WTC11 (cell line): ENCODE measurements around the gene HLA-F. TPM values are rescaled to one million over a fixed set of nuclear protein-coding genes. Genes with fewer than 3 reads are reported as not detected.

Experiments used
- ATAC-seq: fragments of 200-7000 bp; cut with Tn5 transposase; 2 replicates; pipeline ENCODE4 v1.10.0; 2021; ENCODE audit warnings: mild to moderate bottlenecking, moderate library complexity
- Bru-seq: library from RNA; stranded (reverse); fragments of 400-500 nt; gene quantifications from one replicate; lab custom pipeline; 2021; lab: Mats Ljungman, UMichigan
- CTCF ChIA-PET: fragments of 300-600 bp; sonication (Branson Sonifier 250); formaldehyde crosslinking; loops from one replicate; lab custom pipeline; 2021; ENCODE audit warnings: antibody characterized with exemption; lab: Charles Lee
- POLR2A ChIA-PET: fragments of 350-600 bp; sonication (Branson Sonifier 250); formaldehyde crosslinking; loops from one replicate; lab custom pipeline; 2021; ENCODE audit warnings: antibody characterized with exemption; lab: Charles Lee
- DNase-seq: peaks from one replicate; pipeline ENCODE4 v3.0.0; 2021; ENCODE audit warnings: low spot score
- H3K27ac Mint-ChIP-seq: 2 replicates; pipeline ENCODE4 v1.8.0; 2021; ENCODE audit warnings: mixed read lengths
- H3K27me3 Mint-ChIP-seq: 2 replicates; pipeline ENCODE4 v1.8.0; 2021; ENCODE audit warnings: low read depth, mild to moderate bottlenecking, moderate library complexity, mixed read lengths
- H3K36me3 Mint-ChIP-seq: 2 replicates; pipeline ENCODE4 v1.8.0; 2021; ENCODE audit warnings: mixed read lengths
- H3K4me1 Mint-ChIP-seq: 2 replicates; pipeline ENCODE4 v1.8.0; 2022; ENCODE audit warnings: mixed read lengths
- H3K4me3 Mint-ChIP-seq: 2 replicates; pipeline ENCODE4 v1.8.0; 2021; ENCODE audit warnings: mild to moderate bottlenecking, moderate library complexity, mixed read lengths
- H3K9me3 Mint-ChIP-seq: 2 replicates; pipeline ENCODE4 v1.8.0; 2021; ENCODE audit warnings: mixed read lengths
- ATF2 ChIP-seq: sonication (generic); formaldehyde crosslinking; IDR thresholded peaks from 2 replicates; pipeline ENCODE4 v1.8.1; 2022; ENCODE audit warnings: low read depth, missing genetic modification reagents, borderline replicate concordance
- ELF4 ChIP-seq: sonication (generic); formaldehyde crosslinking; IDR thresholded peaks from 2 replicates; pipeline ENCODE4 v1.8.1; 2022; ENCODE audit warnings: low read depth, mild to moderate bottlenecking, moderate library complexity, missing genetic modification reagents
- ESRRA ChIP-seq: sonication (generic); formaldehyde crosslinking; IDR thresholded peaks from 2 replicates; pipeline ENCODE4 v1.8.1; 2022; ENCODE audit warnings: mild to moderate bottlenecking, missing genetic modification reagents, borderline replicate concordance
- GRHL2 ChIP-seq: fragments of 250-450 bp; sonication (Bioruptor Pico); IDR thresholded peaks from 2 replicates; pipeline ENCODE4 v1.8.0; 2022; ENCODE audit warnings: mild to moderate bottlenecking, moderate library complexity; ENCODE audit not compliant: insufficient replicate concordance, severe bottlenecking
- IRF1 ChIP-seq: sonication (generic); formaldehyde crosslinking; IDR thresholded peaks from 2 replicates; pipeline ENCODE4 v1.8.0; 2023; ENCODE audit warnings: missing genetic modification reagents
- NFE2L1 ChIP-seq: sonication (generic); formaldehyde crosslinking; IDR thresholded peaks from 2 replicates; pipeline ENCODE4 v1.8.1; 2023; ENCODE audit warnings: missing genetic modification reagents
- NFYB ChIP-seq: sonication (generic); formaldehyde crosslinking; conservative IDR thresholded peaks from 2 replicates; pipeline ENCODE4 v1.8.0; 2022; ENCODE audit warnings: low read depth, missing genetic modification reagents
- NR1H2 ChIP-seq: sonication (generic); formaldehyde crosslinking; IDR thresholded peaks from 2 replicates; pipeline ENCODE4 v1.9.0; 2021; ENCODE audit warnings: mild to moderate bottlenecking, moderate library complexity, missing genetic modification reagents
- NR2C2 ChIP-seq: sonication (generic); formaldehyde crosslinking; IDR thresholded peaks from 2 replicates; pipeline ENCODE4 v1.8.0; 2022; ENCODE audit warnings: mild to moderate bottlenecking, missing genetic modification reagents
- PRRX2 ChIP-seq: fragments of 250-450 bp; sonication (Bioruptor Pico); IDR thresholded peaks from 2 replicates; pipeline ENCODE4 v1.8.0; 2021; ENCODE audit warnings: mild to moderate bottlenecking
- RORB ChIP-seq: fragments of 250-450 bp; sonication (Bioruptor Pico); IDR thresholded peaks from 2 replicates; pipeline ENCODE4 v1.9.0; 2021; ENCODE audit warnings: mild to moderate bottlenecking
- ZBTB21 ChIP-seq: sonication (generic); formaldehyde crosslinking; IDR thresholded peaks from 2 replicates; pipeline ENCODE4 v1.8.1; 2023; ENCODE audit warnings: mild to moderate bottlenecking, missing genetic modification reagents, borderline replicate concordance
- ZNF138 ChIP-seq: sonication (generic); formaldehyde crosslinking; conservative IDR thresholded peaks from 2 replicates; pipeline ENCODE4 v1.8.1; 2022; ENCODE audit warnings: mild to moderate bottlenecking, moderate library complexity, missing genetic modification reagents
- ZNF317 ChIP-seq: sonication (generic); formaldehyde crosslinking; IDR thresholded peaks from 2 replicates; pipeline ENCODE4 v1.8.1; 2023; ENCODE audit warnings: low read depth, mild to moderate bottlenecking, moderate library complexity, missing genetic modification reagents, borderline replicate concordance
- ZNF423 ChIP-seq: fragments of 250-450 bp; sonication (Bioruptor Pico); IDR thresholded peaks from 2 replicates; pipeline ENCODE4 v2.1.2; 2022; ENCODE audit warnings: mild to moderate bottlenecking, moderate library complexity
- ZNF671 ChIP-seq: fragments of 250-450 bp; sonication (Bioruptor Pico); IDR thresholded peaks from 2 replicates; pipeline ENCODE4 v1.8.0; 2021; ENCODE audit warnings: mild to moderate bottlenecking
- long read RNA-seq, 3 experiments: library from RNA in 1 of 3; library from capped mRNA in 1 of 3; library from polyadenylated mRNA in 1 of 3; unstranded in 2 of 3; stranded (forward) in 1 of 3; transcript quantifications; one replicate each; pipeline ENCODE4 v2.0.0, GENCODE V29; 2021
- total RNA-seq: library from RNA; stranded (reverse); gene quantifications from 3 replicates; pipeline ENCODE4 v1.2.3, GENCODE V29; 2021
- TF ChIP-seq, protein P1 (sequence below): sonication (generic); formaldehyde crosslinking; IDR thresholded peaks from 2 replicates; pipeline ENCODE4 v1.8.0; 2022; ENCODE audit warnings: mild to moderate bottlenecking, missing genetic modification reagents
- TF ChIP-seq, protein P2 (sequence below): sonication (generic); formaldehyde crosslinking; conservative IDR thresholded peaks from 2 replicates; pipeline ENCODE4 v1.8.1; 2022; ENCODE audit warnings: mild to moderate bottlenecking, missing genetic modification reagents
- TF ChIP-seq, protein P3 (sequence below): sonication (generic); formaldehyde crosslinking; IDR thresholded peaks from 2 replicates; pipeline ENCODE4 v1.8.1; 2022; ENCODE audit warnings: mild to moderate bottlenecking, moderate library complexity, missing genetic modification reagents
- TF ChIP-seq, protein P4 (sequence below): fragments of 250-450 bp; sonication (Bioruptor Pico); IDR thresholded peaks from 2 replicates; pipeline ENCODE4 v1.8.0; 2021; ENCODE audit warnings: mild to moderate bottlenecking
- TF ChIP-seq, protein P5 (sequence below): fragments of 250-450 bp; sonication (Bioruptor Pico); IDR thresholded peaks from 2 replicates; pipeline ENCODE4 v1.9.0; 2021; ENCODE audit warnings: moderate library complexity, mild to moderate bottlenecking, inconsistent platforms, borderline replicate concordance
- TF ChIP-seq, protein P6 (sequence below): sonication (generic); formaldehyde crosslinking; IDR thresholded peaks from 2 replicates; pipeline ENCODE4 v1.8.0; 2022; ENCODE audit warnings: mild to moderate bottlenecking, missing genetic modification reagents
- TF ChIP-seq, protein P7 (sequence below): sonication (generic); formaldehyde crosslinking; IDR thresholded peaks from 2 replicates; pipeline ENCODE4 v1.8.1; 2022; ENCODE audit warnings: low read depth, mild to moderate bottlenecking, moderate library complexity, missing genetic modification reagents, borderline replicate concordance

The HLA-F gene
- total RNA-seq: 7.5 to 11.8 TPM (median 11.2 TPM) in 3 replicates
- percentile 46 among the genes with signal in this experiment for Bru-seq, nascent RNA
- long read RNA-seq, experiment 1, partial matches to known transcripts: 0 of 5 reads
- long read RNA-seq, experiment 1, other reads (novel, unspliced or antisense): 3 of 5 reads
- long read RNA-seq, experiment 2, partial matches to known transcripts: 0 of 5 reads
- long read RNA-seq, experiment 2, other reads (novel, unspliced or antisense): 3 of 5 reads
- long read RNA-seq, experiment 3, partial matches to known transcripts: 0 of 1 reads
- long read RNA-seq, experiment 3, other reads (novel, unspliced or antisense): 0 of 1 reads

- Mint-ChIP-seq H3K4me3 (peak within 1 kb of the TSS; percentile 76), H3K4me1 (0 out of 2 replicates have a peak, but pooled peaks cover 3% of the 10 kb centered on the region), H3K27me3 (peaks cover 71% of the 10 kb centered on the region), H3K9me3 (no peaks in the 10 kb centered on the region), H3K36me3 (no peaks in the 10 kb centered on the region; the same call in 1 of the 2 replicates), H3K27ac (no peak within 1 kb of the TSS)
- ChIA-PET POLR2A (no interaction called here), CTCF (interaction anchor here (1.0 kb wide), 3 partner anchors 27 to 73 kb away, joined by 3 to 5 read pairs (median 5); no protein-coding TSS in a partner anchor)
- ATAC-seq: peak; percentile 82
- DNase-seq: peak; percentile 73
- TF ChIP-seq ESRRA (CRISPR knock-in tag) (no peak), NFE2L1 (no peak), ZBTB21 (CRISPR knock-in tag) (no peak), IRF1 (CRISPR knock-in tag) (no peak), ELF4 (CRISPR knock-in tag) (no peak), GRHL2 (CRISPR knock-in tag) (no peak), ATF2 (CRISPR knock-in tag) (no peak), ZNF423 (CRISPR knock-in tag) (no peak), NFYB (CRISPR knock-in tag) (0 out of 2 replicates have a peak, but pooled peaks have one; percentile 30), ZNF671 (CRISPR knock-in tag) (no peak), NR2C2 (CRISPR knock-in tag) (no peak), NR1H2 (CRISPR knock-in tag) (no peak), RORB (CRISPR knock-in tag) (no peak), ZNF317 (CRISPR knock-in tag) (no peak), PRRX2 (CRISPR knock-in tag) (no peak), ZNF138 (no peak)
- TF ChIP-seq, protein P1, sequence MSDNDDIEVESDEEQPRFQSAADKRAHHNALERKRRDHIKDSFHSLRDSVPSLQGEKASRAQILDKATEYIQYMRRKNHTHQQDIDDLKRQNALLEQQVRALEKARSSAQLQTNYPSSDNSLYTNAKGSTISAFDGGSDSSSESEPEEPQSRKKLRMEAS (CRISPR knock-in tag): 0 out of 2 replicates have a peak, but pooled peaks have one; percentile 50
- TF ChIP-seq, protein P2, sequence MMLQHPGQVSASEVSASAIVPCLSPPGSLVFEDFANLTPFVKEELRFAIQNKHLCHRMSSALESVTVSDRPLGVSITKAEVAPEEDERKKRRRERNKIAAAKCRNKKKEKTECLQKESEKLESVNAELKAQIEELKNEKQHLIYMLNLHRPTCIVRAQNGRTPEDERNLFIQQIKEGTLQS (CRISPR knock-in tag): no peak
- TF ChIP-seq, protein P3, sequence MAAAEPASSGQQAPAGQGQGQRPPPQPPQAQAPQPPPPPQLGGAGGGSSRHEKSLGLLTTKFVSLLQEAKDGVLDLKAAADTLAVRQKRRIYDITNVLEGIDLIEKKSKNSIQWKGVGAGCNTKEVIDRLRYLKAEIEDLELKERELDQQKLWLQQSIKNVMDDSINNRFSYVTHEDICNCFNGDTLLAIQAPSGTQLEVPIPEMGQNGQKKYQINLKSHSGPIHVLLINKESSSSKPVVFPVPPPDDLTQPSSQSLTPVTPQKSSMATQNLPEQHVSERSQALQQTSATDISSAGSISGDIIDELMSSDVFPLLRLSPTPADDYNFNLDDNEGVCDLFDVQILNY (CRISPR knock-in tag): 0 out of 2 replicates have a peak, but pooled peaks have one; percentile 41
- TF ChIP-seq, protein P4, sequence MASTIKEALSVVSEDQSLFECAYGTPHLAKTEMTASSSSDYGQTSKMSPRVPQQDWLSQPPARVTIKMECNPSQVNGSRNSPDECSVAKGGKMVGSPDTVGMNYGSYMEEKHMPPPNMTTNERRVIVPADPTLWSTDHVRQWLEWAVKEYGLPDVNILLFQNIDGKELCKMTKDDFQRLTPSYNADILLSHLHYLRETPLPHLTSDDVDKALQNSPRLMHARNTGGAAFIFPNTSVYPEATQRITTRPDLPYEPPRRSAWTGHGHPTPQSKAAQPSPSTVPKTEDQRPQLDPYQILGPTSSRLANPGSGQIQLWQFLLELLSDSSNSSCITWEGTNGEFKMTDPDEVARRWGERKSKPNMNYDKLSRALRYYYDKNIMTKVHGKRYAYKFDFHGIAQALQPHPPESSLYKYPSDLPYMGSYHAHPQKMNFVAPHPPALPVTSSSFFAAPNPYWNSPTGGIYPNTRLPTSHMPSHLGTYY (CRISPR knock-in tag): no peak
- TF ChIP-seq, protein P5, sequence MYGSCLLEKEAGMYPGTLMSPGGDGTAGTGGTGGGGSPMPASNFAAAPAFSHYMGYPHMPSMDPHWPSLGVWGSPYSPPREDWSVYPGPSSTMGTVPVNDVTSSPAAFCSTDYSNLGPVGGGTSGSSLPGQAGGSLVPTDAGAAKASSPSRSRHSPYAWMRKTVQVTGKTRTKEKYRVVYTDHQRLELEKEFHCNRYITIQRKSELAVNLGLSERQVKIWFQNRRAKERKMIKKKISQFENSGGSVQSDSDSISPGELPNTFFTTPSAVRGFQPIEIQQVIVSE (CRISPR knock-in tag): no peak
- TF ChIP-seq, protein P6, sequence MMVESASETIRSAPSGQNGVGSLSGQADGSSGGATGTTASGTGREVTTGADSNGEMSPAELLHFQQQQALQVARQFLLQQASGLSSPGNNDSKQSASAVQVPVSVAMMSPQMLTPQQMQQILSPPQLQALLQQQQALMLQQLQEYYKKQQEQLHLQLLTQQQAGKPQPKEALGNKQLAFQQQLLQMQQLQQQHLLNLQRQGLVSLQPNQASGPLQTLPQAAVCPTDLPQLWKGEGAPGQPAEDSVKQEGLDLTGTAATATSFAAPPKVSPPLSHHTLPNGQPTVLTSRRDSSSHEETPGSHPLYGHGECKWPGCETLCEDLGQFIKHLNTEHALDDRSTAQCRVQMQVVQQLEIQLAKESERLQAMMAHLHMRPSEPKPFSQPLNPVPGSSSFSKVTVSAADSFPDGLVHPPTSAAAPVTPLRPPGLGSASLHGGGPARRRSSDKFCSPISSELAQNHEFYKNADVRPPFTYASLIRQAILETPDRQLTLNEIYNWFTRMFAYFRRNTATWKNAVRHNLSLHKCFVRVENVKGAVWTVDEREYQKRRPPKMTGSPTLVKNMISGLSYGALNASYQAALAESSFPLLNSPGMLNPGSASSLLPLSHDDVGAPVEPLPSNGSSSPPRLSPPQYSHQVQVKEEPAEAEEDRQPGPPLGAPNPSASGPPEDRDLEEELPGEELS (CRISPR knock-in tag): no peak
- TF ChIP-seq, protein P7, sequence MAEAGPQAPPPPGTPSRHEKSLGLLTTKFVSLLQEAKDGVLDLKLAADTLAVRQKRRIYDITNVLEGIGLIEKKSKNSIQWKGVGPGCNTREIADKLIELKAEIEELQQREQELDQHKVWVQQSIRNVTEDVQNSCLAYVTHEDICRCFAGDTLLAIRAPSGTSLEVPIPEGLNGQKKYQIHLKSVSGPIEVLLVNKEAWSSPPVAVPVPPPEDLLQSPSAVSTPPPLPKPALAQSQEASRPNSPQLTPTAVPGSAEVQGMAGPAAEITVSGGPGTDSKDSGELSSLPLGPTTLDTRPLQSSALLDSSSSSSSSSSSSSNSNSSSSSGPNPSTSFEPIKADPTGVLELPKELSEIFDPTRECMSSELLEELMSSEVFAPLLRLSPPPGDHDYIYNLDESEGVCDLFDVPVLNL (CRISPR knock-in tag): no peak
These were observed at the start of gene HLA-F for GRCh38 chr6:29723262-29723665. Gene HLA-F (plus strand): TSS chr6:29723434. CDS start chr6:29723464, 30 bp downstream.
